ENCODE measurements around the gene ACAD11.
"Not testable (repeated sequence)": the region's sequence is repeated elsewhere in the genome, so short reads cannot be mapped to it uniquely, and the experiment has no call there.

Gene ACAD11

GRCh38 chr3:132650153-132650552 lies 9.5 kb downstream of the ACAD11 start:
- H3K4me3 ChIP-seq (ENCODE audit: low read depth, low read length): no peak overlapping the region

GRCh38 chr3:132645058-132645457 lies 14.6 kb downstream of the ACAD11 start:
- H3K4me3 ChIP-seq (ENCODE audit: low read depth, low read length): no peak overlapping the region

- no peak overlapping the region for H3K4me3 ChIP-seq (ENCODE audit: low read depth, low read length)
These were observed 16.2 kb downstream of the ACAD11 start for GRCh38 chr3:132643366-132643765.

GRCh38 chr3:132642539-132642847 lies 17.1 kb downstream of the ACAD11 start:
- H3K4me3 ChIP-seq (ENCODE audit: low read depth, low read length): no peak overlapping the region

- no peak overlapping the region for H3K4me3 ChIP-seq (ENCODE audit: low read depth, low read length)
These were observed 17.6 kb downstream of the ACAD11 start for GRCh38 chr3:132641837-132642538.

GRCh38 chr3:132641427-132641826 lies 18.2 kb downstream of the ACAD11 start:
- H3K4me3 ChIP-seq (ENCODE audit: low read depth, low read length): not testable (repeated sequence)

- H3K4me3 ChIP-seq (ENCODE audit: low read depth, low read length): no peak overlapping the region
These were observed 20.9 kb downstream of the ACAD11 start for GRCh38 chr3:132638706-132639105.

GRCh38 chr3:132637590-132637989 lies 22.0 kb downstream of the ACAD11 start:
- no peak overlapping the region for H3K4me3 ChIP-seq (ENCODE audit: low read depth, low read length)

- H3K4me3 ChIP-seq (ENCODE audit: low read depth, low read length): no peak overlapping the region
These were observed 24.6 kb downstream of the ACAD11 start for GRCh38 chr3:132635052-132635451.

- no peak overlapping the region for H3K4me3 ChIP-seq (ENCODE audit: low read depth, low read length)
These were observed 29.0 kb downstream of the ACAD11 start for GRCh38 chr3:132630612-132631011.

GRCh38 chr3:132629928-132630327 lies 29.7 kb downstream of the ACAD11 start:
- no peak overlapping the region for H3K4me3 ChIP-seq (ENCODE audit: low read depth, low read length)

- no peak overlapping the region for H3K4me3 ChIP-seq (ENCODE audit: low read depth, low read length)
These were observed 31.5 kb downstream of the ACAD11 start for GRCh38 chr3:132628157-132628556.

- H3K4me3 ChIP-seq (ENCODE audit: low read depth, low read length): no peak overlapping the region
These were observed 32.7 kb downstream of the ACAD11 start for GRCh38 chr3:132626955-132627354.

- no peak overlapping the region for H3K4me3 ChIP-seq (ENCODE audit: low read depth, low read length)
These were observed 34.0 kb downstream of the ACAD11 start for GRCh38 chr3:132625613-132626012.

- no peak overlapping the region for H3K4me3 ChIP-seq (ENCODE audit: low read depth, low read length)
These were observed 34.8 kb downstream of the ACAD11 start for GRCh38 chr3:132624790-132625189.

- H3K4me3 ChIP-seq (ENCODE audit: low read depth, low read length): no peak overlapping the region
These were observed 36.0 kb downstream of the ACAD11 start for GRCh38 chr3:132623646-132624045.

GRCh38 chr3:132622761-132623160 lies 36.8 kb downstream of the ACAD11 start:
- no peak overlapping the region for H3K4me3 ChIP-seq (ENCODE audit: low read depth, low read length)

- no peak overlapping the region for H3K4me3 ChIP-seq (ENCODE audit: low read depth, low read length)
These were observed 37.5 kb downstream of the ACAD11 start for GRCh38 chr3:132622148-132622547.

- no peak overlapping the region for H3K4me3 ChIP-seq (ENCODE audit: low read depth, low read length)
These were observed 42.8 kb downstream of the ACAD11 start for GRCh38 chr3:132616780-132617179.

GRCh38 chr3:132615881-132616280 lies 43.7 kb downstream of the ACAD11 start:
- H3K4me3 ChIP-seq (ENCODE audit: low read depth, low read length): no peak overlapping the region

- not testable (repeated sequence) for H3K4me3 ChIP-seq (ENCODE audit: low read depth, low read length)
These were observed 44.3 kb downstream of the ACAD11 start for GRCh38 chr3:132615301-132615700.

- not testable (repeated sequence) for H3K4me3 ChIP-seq (ENCODE audit: low read depth, low read length)
These were observed 53.0 kb downstream of the ACAD11 start for GRCh38 chr3:132606620-132607019.

GRCh38 chr3:132606085-132606484 lies 53.5 kb downstream of the ACAD11 start:
- no peak overlapping the region for H3K4me3 ChIP-seq (ENCODE audit: low read depth, low read length)
